SK-N-SH (cell line): ENCODE data around the gene GPR32. TPM values are rescaled to one million over a fixed set of nuclear protein-coding genes. Genes with fewer than 3 reads are reported as not detected.
A peak's percentile ranks its signal among the peaks of the same experiment; 100 is the strongest.

Experiments used
- CHD2 ChIP-seq: fragments of 150-350 bp; IDR thresholded peaks from 2 replicates; pipeline ENCODE4 v1.6.1; 2018; ENCODE audit warnings: low read length; ENCODE audit not compliant: partially characterized antibody
- ELF1 ChIP-seq: IDR thresholded peaks from 2 replicates; pipeline ENCODE4 v1.4.0; 2012
- EZH2phosphoT487 ChIP-seq: fragments of 200-600 bp; sonication (generic); IDR thresholded peaks from 2 replicates; pipeline ENCODE4 v1.6.1; 2017; ENCODE audit warnings: low read depth, mixed run types, mild to moderate bottlenecking, antibody characterized with exemption, moderate library complexity, borderline replicate concordance
- FOXM1 ChIP-seq: IDR thresholded peaks from 2 replicates; pipeline ENCODE4 v1.4.0; 2012; ENCODE audit warnings: low read depth, mild to moderate bottlenecking
- GABPA ChIP-seq: IDR thresholded peaks from 2 replicates; pipeline ENCODE4 v1.4.0; 2012; ENCODE audit warnings: low read depth, mild to moderate bottlenecking
- JUND ChIP-seq: IDR thresholded peaks from 2 replicates; pipeline ENCODE4 v1.4.0; 2012
- MEF2A ChIP-seq: IDR thresholded peaks from 2 replicates; pipeline ENCODE4 v1.4.0; 2012; ENCODE audit warnings: low read depth, borderline replicate concordance
- NFIC ChIP-seq: IDR thresholded peaks from 2 replicates; pipeline ENCODE4 v1.4.0; 2012; ENCODE audit warnings: borderline replicate concordance
- POLR2AphosphoS5 ChIP-seq: IDR thresholded peaks from 2 replicates; pipeline ENCODE4 v1.6.1; 2012; ENCODE audit warnings: low read depth, low read length
- REST ChIP-seq: IDR thresholded peaks from 2 replicates; pipeline ENCODE4 v1.6.1; 2012; ENCODE audit warnings: mild to moderate bottlenecking, low read depth, low read length, moderate library complexity
- RFX5 ChIP-seq: IDR thresholded peaks from 2 replicates; pipeline ENCODE4 v1.6.1; 2012; ENCODE audit warnings: mild to moderate bottlenecking, improper control_type of control experiment, low read length
- RXRA ChIP-seq: IDR thresholded peaks from 2 replicates; pipeline ENCODE4 v1.4.0; 2012; ENCODE audit warnings: low read depth, mild to moderate bottlenecking, borderline replicate concordance
- SMC3 ChIP-seq: IDR thresholded peaks from 2 replicates; pipeline ENCODE4 v1.6.1; 2012; ENCODE audit warnings: low read depth, low read length, improper control_type of control experiment
- TAF1 ChIP-seq: IDR thresholded peaks from 2 replicates; pipeline ENCODE4 v1.6.1; 2012; ENCODE audit warnings: low read depth, mild to moderate bottlenecking, low read length, moderate library complexity, borderline replicate concordance
- TEAD4 ChIP-seq: IDR thresholded peaks from 2 replicates; pipeline ENCODE4 v1.4.0; 2012; ENCODE audit warnings: mild to moderate bottlenecking, borderline replicate concordance; ENCODE audit not compliant: insufficient read depth
- USF1 ChIP-seq: IDR thresholded peaks from 2 replicates; pipeline ENCODE4 v1.4.0; 2012; ENCODE audit warnings: low read depth, borderline replicate concordance
- USF2 ChIP-seq: fragments of 150-350 bp; IDR thresholded peaks from 2 replicates; pipeline ENCODE4 v1.6.1; 2017; ENCODE audit warnings: antibody characterized with exemption, low read length, low read depth, borderline replicate concordance
- ZBTB33 ChIP-seq: IDR thresholded peaks from 2 replicates; pipeline ENCODE4 v1.4.0; 2012; ENCODE audit warnings: low read depth, borderline replicate concordance
- polyA plus RNA-seq, 3 experiments: library from polyadenylated mRNA; depleted of rRNA; stranded (reverse); fragments of >200 nt; gene quantifications; 2 replicates each; pipeline ENCODE4 v1.2.3, GENCODE V29; 2012

GPR32 gene
- polyA plus RNA-seq, 1 of the 3 experiments (the other 2 are of a cell fraction): not detected

- TF ChIP-seq USF1 (peak; percentile 91), NFIC (no peak), EZH2phosphoT487 (no peak), RFX5 (no peak), POLR2AphosphoS5 (peak; percentile 98), TEAD4 (no peak), FOXM1 (no peak), TAF1 (peak; percentile 86), RXRA (no peak), JUND (no peak), CHD2 (peak; percentile 95), ELF1 (no peak), USF2 (peak; percentile 69), SMC3 (no peak), MEF2A (no peak), REST (peak; percentile 54; the same call in 1 of the 2 replicates), GABPA (no peak), ZBTB33 (no peak)
- TF ChIP-seq, all 33 proteins: peak for 12
Measured at GRCh38 chr19:50804420-50805272, 34.4 kb downstream of the GPR32 start (continued).
